GDM1 (cell line): ENCODE results near the gene ZNF860.
"Not testable (repeated sequence)": the region's sequence is repeated elsewhere in the genome, so short reads cannot be mapped to it uniquely, and the experiment has no call there.

ENCODE experiments used
- DNase-seq: peaks from one replicate; lab custom pipeline; 2025; lab: John Stamatoyannopoulos, UW

The ZNF860 gene

GRCh38 chr3:31960793-31961431 lies 20.6 kb upstream of the ZNF860 start:
- DNase-seq = no peak

DNA sequence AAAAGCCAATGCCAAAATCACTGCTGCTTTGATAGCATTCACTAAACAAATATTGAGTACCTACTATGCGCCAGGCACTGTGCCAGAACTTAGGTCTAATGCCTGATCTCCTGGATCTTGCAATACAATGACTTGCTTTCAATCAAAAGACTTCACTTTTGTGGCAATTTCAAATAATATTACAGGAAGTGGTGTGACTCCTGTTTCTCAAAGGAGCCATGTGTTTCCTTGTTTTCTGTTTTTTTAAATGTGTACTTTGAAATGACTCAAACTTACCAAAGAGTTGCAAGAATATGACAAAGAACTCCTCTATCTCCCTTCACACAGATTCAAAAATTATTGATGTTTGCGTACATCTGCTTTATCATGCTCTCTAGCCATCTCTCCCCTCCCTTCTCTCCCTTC lies 18.7 kb upstream of the ZNF860 start:
- DNase-seq = no peak

- no peak for DNase-seq
Measured at GRCh38 chr3:31966978-31967591, 14.5 kb upstream of the ZNF860 start.

GRCh38 chr3:31967592-31967991 lies 14.0 kb upstream of the ZNF860 start:
- no peak for DNase-seq

DNA sequence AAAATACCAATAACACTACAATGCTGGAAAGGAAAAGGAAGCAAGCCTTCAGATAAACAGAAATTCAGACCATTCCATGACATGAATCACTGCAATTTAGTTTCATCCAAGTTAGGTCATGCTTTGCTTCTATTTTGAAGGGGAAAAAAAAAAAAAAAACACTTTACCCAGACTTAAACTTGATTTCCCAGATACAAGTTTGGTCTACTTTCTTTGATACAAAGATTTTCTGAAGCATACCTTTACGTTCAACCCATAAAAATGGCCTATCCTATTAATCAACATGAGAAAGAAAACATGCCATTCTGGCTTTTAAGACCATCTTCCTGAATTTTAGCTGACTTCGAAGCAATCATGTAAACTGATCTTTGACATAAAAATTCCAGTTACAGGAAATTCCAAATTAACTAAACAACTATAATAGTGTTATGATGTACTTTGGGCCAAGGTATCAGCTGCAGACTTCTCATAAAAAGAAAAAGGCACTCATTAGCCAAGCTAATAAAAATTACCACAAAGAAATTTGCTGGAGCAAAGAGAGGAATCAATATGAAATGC lies 13.1 kb upstream of the ZNF860 start:
- no peak for DNase-seq

DNA sequence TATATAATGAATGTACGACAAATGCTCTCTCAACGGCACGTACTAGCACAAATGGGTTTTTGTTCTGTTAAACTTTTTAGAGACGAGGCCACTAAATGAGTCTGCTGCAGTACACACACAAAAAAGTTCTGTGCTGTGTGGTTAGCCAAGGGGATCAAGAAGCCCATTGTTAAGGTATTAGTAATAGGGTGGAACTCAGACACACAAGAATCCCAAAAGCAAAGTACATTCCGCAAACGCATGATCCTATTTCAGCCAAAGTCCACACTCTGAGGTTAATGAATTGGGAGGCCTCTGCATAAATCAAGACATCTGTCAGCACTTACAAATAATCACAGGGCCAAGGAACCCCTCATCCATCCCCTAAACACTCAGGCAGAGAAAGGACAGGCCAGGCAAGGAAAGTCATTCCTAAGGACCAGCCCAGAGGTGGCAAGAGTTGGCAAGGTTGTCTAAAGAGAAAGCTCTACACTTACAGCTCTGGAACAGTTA lies 12.6 kb upstream of the ZNF860 start:
- DNase-seq = no peak

DNA sequence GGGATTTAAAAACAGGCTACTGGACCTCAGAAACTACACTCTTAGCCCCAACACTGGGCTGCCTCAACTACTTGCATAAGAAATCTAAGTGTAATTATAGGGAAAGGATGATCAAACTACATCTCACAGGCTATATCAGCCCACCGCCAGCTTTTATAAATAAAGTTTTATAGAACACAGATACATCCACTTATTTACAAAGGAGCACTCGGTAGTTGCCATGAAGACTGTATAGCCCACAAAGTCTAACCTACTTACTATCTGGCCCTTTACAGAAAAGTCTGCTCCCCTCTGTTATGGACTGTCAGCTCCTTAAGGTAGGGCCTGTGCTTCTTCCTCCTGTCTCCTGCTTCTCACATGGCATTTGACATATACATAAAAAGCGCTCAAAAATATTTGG lies 9.9 kb upstream of the ZNF860 start:
- DNase-seq = no peak

GRCh38 chr3:31973081-31973480 lies 8.5 kb upstream of the ZNF860 start:
- DNase-seq = no peak

- no peak for DNase-seq
Measured at GRCh38 chr3:31973837-31974236, 7.7 kb upstream of the ZNF860 start.

DNA sequence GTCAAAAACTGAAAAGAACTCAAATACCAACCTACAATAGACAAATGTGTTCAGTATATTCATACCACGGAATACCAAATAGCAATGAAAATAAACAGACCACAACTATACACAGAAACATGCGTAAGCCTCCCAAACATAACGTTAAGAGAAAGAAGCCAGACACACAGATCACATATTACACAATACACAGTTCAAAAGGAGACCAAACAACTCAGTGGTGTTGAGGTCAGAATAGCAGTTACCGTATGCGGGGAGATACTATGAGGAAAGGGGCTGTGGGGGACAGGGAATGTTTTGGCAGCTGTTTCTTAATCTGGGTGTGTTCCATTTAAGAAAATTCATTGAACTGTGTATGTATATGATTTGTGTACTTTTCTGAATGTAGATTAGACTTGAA lies 7.1 kb upstream of the ZNF860 start:
- no peak for DNase-seq

DNA sequence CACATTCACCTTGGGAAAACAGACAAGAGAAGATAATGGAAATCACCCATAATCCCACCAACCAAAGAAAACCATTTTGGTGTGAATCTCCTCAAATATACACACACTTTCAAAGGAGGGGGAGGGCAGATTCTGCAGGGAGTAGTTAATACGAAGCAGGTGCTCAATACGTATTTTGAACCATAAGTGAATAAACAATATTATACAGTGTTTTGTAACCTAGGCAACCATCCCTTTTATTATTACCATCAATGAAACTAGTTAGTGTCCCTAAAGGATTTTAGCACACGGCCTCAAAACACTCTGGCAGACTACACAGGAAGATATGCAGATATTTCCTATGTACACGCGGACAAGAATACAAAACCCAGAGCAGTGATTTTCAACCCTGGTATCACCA lies 6.6 kb upstream of the ZNF860 start:
- no peak for DNase-seq

- no peak for DNase-seq
Measured at GRCh38 chr3:31976302-31976701, 5.2 kb upstream of the ZNF860 start.

DNA sequence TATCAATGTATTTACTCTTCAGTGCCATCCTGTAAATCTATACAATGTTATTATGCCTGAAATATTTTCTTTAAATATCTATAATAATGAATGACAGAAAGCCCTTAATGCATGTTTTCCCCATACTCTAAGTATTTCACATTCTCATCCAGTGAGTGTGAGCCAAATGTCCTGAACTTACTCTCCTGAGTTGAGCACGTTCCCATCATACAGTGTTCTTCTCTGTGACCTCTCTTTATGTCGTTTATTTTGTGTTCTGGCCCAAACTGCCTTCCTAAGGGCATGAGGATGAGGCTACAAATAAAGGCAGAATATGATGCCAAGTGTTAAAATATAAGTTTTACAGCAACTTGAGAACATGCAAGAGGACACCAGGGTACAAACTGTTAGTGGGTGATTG lies 3.8 kb upstream of the ZNF860 start:
- DNase-seq = no peak

DNA sequence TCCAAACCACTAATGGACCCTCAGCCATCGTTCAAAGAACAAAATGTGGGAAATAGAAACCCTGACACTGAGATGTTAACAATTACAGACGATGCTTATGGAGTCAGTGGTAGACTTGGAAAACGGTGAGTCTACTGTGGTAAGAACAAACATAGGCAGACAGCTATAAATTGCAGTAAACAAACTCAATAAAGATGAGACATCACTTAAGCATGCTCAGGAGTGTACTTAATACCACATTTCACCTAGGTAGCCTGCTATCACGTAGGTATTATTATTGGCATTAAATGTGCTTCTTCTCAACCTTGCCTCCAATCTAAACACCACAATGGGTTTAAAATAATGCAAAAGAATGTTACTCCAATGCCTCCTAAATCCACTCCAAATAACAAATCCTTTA lies 3.0 kb upstream of the ZNF860 start:
- DNase-seq = no peak

GRCh38 chr3:31979001-31979697 lies 2.4 kb upstream of the ZNF860 start:
- no peak for DNase-seq

DNA sequence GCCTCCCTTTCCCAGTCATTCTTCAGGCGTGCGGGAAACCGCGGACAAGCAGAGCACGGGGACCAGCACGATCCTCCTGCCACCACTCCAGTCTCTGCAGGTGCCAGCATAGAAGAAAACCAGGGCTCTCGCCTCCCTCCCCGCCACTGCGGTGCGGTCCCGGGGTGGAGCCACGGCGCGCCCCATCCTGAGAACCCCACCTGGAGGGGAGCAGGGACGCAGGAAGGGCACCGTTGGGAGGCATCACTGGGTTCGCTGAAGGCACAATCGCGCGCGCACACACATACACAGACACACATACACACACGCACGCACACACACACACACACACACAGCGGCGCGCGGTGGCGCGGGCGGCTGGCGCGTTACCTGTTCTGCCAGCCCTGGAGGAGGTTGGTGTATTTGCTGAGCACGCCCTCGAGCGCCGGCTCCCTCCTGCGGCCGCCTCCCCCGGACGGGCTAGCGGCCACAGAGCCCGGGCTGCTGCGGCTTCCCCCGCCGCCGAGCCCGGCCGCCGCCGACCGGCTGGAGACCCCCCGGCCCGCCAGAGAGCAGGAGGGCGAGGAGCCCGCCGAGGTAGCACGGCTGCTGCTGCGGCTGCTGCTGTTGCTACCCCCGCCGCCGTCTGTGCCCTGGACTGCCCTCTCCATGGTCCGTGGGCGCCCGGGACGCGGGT lies 882 bp upstream of the ZNF860 start:
- no peak for DNase-seq

- no peak for DNase-seq
Measured at GRCh38 chr3:31984321-31984720, 2.8 kb downstream of the ZNF860 start.

- DNase-seq = no peak
Measured at GRCh38 chr3:31985831-31986230, 4.3 kb downstream of the ZNF860 start.

GRCh38 chr3:31988271-31988670 lies 6.7 kb downstream of the ZNF860 start:
- no peak for DNase-seq

- not testable (repeated sequence) for DNase-seq
Measured at GRCh38 chr3:31992995-31993394, 11.4 kb downstream of the ZNF860 start.

- no peak for DNase-seq
Measured at GRCh38 chr3:31993843-31994242, 12.3 kb downstream of the ZNF860 start.

GRCh38 chr3:31995026-31995425 lies 13.5 kb downstream of the ZNF860 start:
- not testable (repeated sequence) for DNase-seq
